IPS-15b (cell line): ENCODE data around the gene GVQW3.
A peak's percentile ranks its signal among the peaks of the same experiment; 100 is the strongest.

Experiments used
- H3K27me3 ChIP-seq: one replicate; pipeline ENCODE4 v1.6.1; 2013; ENCODE audit warnings: low read length; ENCODE audit not compliant: control insufficient read depth, insufficient read depth
- H3K36me3 ChIP-seq: one replicate; pipeline ENCODE4 v1.6.1; 2013; ENCODE audit warnings: low read length; ENCODE audit not compliant: control insufficient read depth, insufficient read depth
- H3K4me1 ChIP-seq: one replicate; pipeline ENCODE4 v1.6.1; 2013; ENCODE audit warnings: mild to moderate bottlenecking, low read length; ENCODE audit not compliant: control insufficient read depth, insufficient read depth
- H3K4me3 ChIP-seq: one replicate; pipeline ENCODE4 v1.5.1; 2013; ENCODE audit warnings: low read depth, low read length
- H3K9ac ChIP-seq: one replicate; pipeline ENCODE4 v1.6.1; 2013; ENCODE audit warnings: low read depth, mild to moderate bottlenecking, low read length
- H3K9me3 ChIP-seq: one replicate; pipeline ENCODE4 v1.6.1; 2013; ENCODE audit warnings: mild to moderate bottlenecking, low read length; ENCODE audit not compliant: control insufficient read depth, insufficient read depth

The GVQW3 gene

DNA sequence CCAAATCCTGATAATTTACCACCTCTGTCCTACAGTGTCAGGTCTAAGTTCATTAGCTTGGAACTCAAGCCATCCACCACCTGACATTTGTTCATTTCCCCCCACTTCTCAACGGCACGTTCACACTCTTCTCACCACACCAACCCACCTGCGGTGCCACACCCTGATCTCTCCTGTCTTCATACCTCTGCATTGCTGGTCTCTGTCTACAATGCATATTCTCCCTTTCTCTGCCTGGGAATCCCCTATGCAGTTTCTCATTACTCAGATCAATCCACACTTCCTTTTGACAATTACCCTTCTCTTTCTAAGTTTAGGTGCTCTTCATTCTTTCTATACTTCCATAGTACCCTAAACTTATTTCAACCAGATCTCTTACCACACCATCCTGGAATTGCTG, 43.3 kb downstream of the GVQW3 start:
- H3K4me3 ChIP-seq: no peak overlapping the region
- no peaks in the 10 kb centered on the region for H3K36me3 ChIP-seq
- H3K4me1 ChIP-seq: no peaks in the 10 kb centered on the region
- H3K27me3 ChIP-seq: no peaks in the 10 kb centered on the region
- H3K9me3 ChIP-seq: no peaks in the 10 kb centered on the region
- no peak overlapping the region for H3K9ac ChIP-seq

DNA sequence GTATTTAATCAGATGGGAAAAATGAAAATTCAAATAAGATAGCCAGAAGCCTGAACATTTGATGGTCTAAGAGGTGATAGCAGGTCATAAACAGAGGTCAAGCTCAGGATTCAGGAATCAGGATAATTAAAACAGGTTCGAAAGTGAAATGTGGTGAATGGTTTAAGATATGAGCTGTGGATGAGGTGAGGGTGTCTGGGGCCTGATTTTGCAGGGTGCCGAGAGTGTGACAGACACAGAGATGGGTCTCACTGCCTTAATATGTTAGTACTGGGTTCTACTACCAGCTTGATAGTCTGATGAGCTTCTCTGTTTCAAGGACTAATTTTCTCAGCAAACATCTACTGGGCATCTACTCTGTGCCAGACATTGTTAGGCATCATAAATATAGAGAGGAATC, 43.8 kb downstream of the GVQW3 start:
- Histone ChIP-seq H3K36me3 (no peaks in the 10 kb centered on the region), H3K9me3 (no peaks in the 10 kb centered on the region), H3K4me1 (no peaks in the 10 kb centered on the region), H3K9ac (no peak overlapping the region), H3K27me3 (no peaks in the 10 kb centered on the region), H3K4me3 (no peak overlapping the region)

DNA sequence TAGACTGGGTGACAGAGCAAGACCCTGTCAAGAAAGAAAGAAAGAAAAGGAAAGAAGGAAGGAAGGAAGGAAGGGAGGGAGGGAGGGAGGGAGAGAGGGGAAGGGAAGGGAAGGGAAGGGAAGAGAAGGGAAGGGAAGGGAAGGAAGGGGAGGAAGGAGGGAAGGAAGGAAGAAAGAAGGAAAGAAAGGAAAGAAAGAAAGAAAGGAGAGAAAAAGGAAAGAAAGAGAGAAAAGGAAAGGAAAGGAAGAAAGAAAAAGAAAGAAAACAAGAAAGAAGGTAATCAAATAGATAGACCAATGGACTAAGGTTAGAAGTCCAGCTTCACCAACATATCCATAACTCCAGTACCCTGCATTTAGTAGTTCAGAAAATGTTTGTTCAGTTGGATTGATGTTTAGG, 45.5 kb downstream of the GVQW3 start:
- Histone ChIP-seq H3K4me3 (no peak overlapping the region), H3K4me1 (no peaks in the 10 kb centered on the region), H3K36me3 (no peaks in the 10 kb centered on the region)

DNA sequence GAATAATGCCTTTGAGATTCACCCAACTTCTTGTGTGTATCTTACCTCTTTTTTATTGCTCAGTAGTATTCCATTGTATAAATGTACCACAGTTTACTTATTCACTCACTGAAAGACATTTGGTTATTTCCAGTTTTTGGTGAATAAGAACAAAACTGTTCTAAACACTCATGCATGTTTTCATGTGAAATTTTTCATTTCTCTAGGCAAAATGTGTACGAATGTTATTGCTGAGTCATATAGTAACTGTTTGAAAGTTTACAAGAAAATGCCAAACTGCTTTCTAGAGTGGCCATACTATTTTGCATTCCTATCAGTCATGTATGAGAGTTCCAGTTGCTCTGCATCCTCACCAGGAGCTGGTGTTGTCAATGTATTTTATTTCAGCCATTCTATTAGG, 54.9 kb downstream of the GVQW3 start:
- Histone ChIP-seq H3K36me3 (no peaks in the 10 kb centered on the region), H3K9ac (no peak overlapping the region), H3K27me3 (no peaks in the 10 kb centered on the region), H3K9me3 (no peaks in the 10 kb centered on the region), H3K4me1 (no peaks in the 10 kb centered on the region), H3K4me3 (no peak overlapping the region)

More for the DNA sequence above, 45.5 kb downstream of the GVQW3 start:
- Histone ChIP-seq H3K27me3 (no peaks in the 10 kb centered on the region), H3K9me3 (no peaks in the 10 kb centered on the region), H3K9ac (no peak overlapping the region)

DNA sequence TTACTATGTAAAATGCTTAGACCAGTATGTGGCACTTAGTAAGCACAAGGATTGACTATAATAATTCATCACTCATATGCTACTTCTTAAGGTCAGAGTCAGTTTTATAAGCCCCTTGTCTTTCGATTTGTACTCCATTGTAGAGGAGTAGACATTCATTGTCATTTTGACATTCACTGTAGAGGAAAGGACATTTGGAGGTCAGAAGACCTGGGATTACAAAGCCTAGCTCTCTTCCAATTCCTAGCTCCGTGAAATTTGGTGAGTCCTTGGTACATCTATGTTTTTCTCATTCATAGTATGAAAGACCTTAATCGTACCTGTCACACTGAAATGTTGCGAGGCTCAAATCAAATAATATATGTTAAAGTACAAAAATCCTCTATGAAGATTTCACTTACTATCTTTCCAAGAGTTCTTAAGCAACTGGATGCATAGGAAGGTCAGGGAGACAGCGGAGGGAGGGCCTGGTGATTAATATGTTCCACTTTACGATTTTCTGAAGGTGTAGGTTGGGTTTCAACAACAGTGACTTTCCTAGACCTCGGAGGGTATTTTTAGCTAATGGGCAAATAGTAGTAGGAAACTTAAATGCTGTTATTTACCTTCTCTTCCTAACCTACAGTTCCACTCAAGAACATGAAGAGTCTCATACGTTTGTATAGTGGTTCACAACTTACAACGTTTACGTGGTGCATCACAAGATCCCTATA, 62.3 kb downstream of the GVQW3 start:
- Histone ChIP-seq H3K4me1 (peaks cover 7% of the 10 kb centered on the region), H3K27me3 (no peaks in the 10 kb centered on the region), H3K4me3 (peak overlapping the region; percentile 98), H3K9me3 (no peaks in the 10 kb centered on the region), H3K36me3 (no peaks in the 10 kb centered on the region), H3K9ac (peak overlapping the region; percentile 97)

DNA sequence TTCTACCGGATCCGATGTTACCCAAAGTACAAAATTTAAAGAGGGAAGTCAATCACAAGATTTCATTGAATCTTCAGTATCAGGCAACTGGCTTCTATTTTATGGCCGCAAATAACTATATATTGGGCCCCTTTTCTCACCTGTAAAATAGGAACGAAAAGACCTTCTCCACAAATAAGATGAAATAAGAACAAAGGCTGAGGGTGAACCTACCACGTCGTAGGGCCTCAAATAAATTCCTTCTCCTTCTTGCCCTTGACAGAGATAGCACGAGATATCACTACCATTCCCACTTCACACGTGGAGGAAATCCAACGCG, 62.9 kb downstream of the GVQW3 start:
- Histone ChIP-seq H3K4me1 (peaks cover 11% of the 10 kb centered on the region), H3K27me3 (no peaks in the 10 kb centered on the region), H3K36me3 (no peaks in the 10 kb centered on the region), H3K4me3 (peak overlapping the region; percentile 98), H3K9me3 (no peaks in the 10 kb centered on the region), H3K9ac (peak overlapping the region; percentile 97)

DNA sequence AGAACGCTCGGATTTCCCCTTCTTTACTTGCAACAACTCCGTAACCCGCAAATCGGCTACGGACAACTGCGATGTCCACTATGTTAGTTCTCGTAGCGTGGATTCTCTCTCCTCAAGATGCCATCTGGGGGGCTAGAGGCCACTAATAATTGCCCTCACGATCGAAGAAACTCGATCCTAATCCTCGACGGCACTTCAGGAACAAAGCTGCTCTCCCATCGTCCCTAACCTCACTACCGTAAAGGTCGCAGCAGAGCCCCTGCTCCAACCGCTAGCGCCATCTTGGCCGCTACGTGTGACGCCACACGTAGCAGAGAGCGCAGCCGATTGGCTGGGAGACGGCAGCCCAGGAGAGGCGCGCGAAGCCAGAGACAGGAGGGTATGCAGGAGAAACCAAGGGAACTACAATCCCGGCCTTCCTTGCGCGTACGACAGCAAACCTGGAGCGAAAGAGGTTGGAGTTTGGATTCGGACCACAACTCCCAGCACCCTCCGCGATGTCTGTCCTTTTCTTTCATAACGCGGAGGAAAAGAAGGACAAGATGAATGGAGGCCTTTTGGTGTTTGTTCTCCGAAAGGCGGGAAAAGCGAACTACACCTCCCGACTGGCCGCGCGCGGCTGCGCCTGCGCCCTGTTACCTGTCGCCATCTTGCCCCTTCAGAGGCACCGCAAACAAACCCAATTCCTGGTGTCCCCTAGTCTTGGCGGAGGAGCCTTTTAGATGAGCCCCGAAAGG, 63.4 kb downstream of the GVQW3 start, which contains the start of gene EMSY:
TSS of gene EMSY (plus strand) at position 635 of the 737 bp plus-strand sequence. CDS start 1,921 bp downstream, outside the sequence.
- H3K36me3 ChIP-seq: no peaks in the 10 kb centered on the region
- peak within 1 kb of the TSS; percentile 98 for H3K4me3 ChIP-seq
- H3K27me3 ChIP-seq: no peaks in the 10 kb centered on the region
- peak within 1 kb of the TSS; percentile 97 for H3K9ac ChIP-seq
- no peaks in the 10 kb centered on the region for H3K9me3 ChIP-seq
- peaks cover 16% of the 10 kb centered on the region for H3K4me1 ChIP-seq

DNA sequence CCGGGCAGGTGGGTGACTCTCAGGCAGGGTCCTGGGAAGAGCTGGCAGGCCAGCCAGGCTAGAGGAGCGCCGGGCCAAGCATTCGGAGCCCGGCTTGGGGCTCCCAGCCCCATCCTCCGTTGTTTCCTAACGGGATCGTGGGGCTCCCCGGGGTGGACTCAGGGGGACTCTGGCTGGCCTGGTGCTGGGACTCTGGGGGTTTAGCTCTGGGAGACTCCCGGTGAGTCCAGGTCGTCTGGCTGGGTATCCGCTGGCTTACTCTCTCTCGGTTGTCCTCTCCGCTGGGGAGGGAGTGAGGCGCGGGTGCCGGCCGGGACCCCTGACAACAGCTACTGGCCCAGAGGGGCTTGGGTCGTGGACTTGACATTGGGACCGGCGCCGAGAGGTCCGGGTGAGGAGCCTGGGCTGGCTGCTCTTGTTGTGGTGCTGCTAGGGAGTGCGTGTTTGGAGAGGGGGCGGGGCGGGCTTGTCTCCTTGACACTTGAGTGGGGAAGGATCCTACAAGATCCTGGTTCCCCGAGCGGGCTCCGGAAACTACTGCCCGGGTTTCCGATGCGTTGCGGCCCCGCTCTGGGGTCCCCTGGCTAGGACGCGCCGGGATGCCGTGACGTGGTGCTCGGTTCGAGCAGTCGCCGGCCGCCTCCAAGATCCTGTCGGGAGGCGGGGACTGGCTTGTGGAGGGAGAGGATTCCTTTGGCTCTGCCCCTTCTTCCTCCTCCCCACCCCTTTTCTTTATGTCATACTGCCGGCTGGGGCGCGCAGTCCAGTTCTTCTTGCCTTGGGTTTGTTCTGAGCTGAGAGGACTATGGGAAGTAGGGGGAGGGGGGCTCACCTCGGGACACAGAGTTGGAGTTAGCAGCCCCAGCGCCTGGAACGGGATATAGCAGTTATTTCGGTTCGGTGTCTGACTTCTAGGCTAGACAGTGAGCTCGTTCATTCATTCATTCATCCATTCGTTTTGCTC, 64.3 kb downstream of the GVQW3 start:
- H3K27me3 ChIP-seq: no peaks in the 10 kb centered on the region
- H3K9me3 ChIP-seq: no peaks in the 10 kb centered on the region
- peaks cover 16% of the 10 kb centered on the region for H3K4me1 ChIP-seq
- no peaks in the 10 kb centered on the region for H3K36me3 ChIP-seq
- peak overlapping the region; percentile 50 for H3K9ac ChIP-seq
- H3K4me3 ChIP-seq: peak overlapping the region; percentile 98

DNA sequence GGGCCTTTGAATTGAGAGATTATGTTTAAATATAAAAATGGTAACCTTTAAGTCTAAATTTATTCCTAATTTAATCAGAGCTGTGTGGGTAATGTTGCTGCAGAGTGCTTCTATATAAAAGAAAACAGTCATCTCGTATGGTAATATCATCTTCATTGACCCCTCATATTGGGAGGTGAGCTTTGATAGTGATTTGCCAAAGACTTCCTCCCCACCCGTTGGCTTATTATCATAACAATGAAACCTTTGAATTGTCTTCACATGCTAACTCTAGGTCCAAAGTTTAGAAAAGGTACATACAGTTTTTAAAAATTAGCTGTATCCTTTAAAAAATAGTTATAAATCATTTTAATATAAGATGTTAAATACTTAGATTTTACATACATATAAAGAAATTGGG, 67.4 kb downstream of the GVQW3 start:
- Histone ChIP-seq H3K4me3 (no peak overlapping the region), H3K9ac (no peak overlapping the region), H3K4me1 (peaks cover 16% of the 10 kb centered on the region), H3K36me3 (no peaks in the 10 kb centered on the region), H3K27me3 (no peaks in the 10 kb centered on the region), H3K9me3 (no peaks in the 10 kb centered on the region)

DNA sequence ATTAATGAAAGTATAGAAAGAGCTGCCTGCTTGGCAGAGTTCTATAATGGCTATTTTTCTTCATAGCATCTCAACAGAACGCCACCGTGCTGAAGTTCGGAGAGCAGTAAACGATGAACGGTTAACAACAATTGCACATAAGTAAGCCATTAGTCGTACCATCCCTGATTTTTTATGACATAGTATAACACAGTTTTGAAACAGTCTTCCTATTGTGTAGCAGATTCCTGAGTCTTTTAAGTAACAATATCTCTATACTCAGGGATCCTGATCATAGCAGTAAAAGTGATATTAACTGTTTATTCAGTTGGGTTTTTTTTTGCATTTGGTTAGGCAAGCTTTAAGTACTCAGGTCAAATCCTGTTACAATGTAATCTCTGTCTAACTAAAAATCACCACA, 72.1 kb downstream of the GVQW3 start:
- Histone ChIP-seq H3K36me3 (no peaks in the 10 kb centered on the region), H3K4me1 (peaks cover 45% of the 10 kb centered on the region), H3K9me3 (no peaks in the 10 kb centered on the region), H3K4me3 (no peak overlapping the region), H3K27me3 (no peaks in the 10 kb centered on the region), H3K9ac (no peak overlapping the region)

DNA sequence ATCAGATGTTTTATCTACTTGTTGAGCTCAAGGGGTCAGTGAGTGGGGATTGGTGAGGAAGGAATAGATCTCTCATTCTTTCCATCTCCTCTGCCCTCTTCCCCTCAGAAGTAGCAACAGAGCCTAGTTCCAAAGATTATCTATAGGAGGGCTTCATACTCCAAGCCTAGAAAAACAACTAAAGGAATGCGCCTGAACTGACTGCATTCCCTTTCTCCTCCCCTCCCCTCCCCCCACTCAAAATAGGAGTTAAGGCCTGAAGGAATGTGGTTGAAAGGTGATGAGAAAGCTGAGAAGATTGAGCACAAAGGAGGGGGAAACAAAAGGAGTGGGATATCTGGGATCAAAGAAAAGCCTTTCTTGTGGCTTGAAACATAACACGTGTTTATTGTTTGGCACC, 74.2 kb downstream of the GVQW3 start:
- Histone ChIP-seq H3K27me3 (no peaks in the 10 kb centered on the region), H3K9ac (peak overlapping the region; percentile 26), H3K4me1 (peaks cover 39% of the 10 kb centered on the region), H3K4me3 (peak overlapping the region; percentile 27), H3K36me3 (no peaks in the 10 kb centered on the region), H3K9me3 (no peaks in the 10 kb centered on the region)
